Peyer's patch (tissue), 4 donors: ENCODE results near the gene CD79A.

Experiments
- POLR2A ChIP-seq, 2 donors: fragments of 450-650 bp; IDR thresholded peaks; one replicate each; pipeline ENCODE4 v1.5.1; 2017; ENCODE audit warnings: antibody characterized with exemption in 2 of 2, mild to moderate bottlenecking in 2 of 2, moderate library complexity in 2 of 2
- TF ChIP-seq, protein P1 (sequence below), 6 experiments: fragments of 450-650 bp in 4 of 6; fragments of 200-600 bp in 2 of 6; sonication (generic) in 1 of 6; IDR thresholded peaks; one replicate each; pipeline ENCODE4 v1.5.1; 2017 to 2019; ENCODE audit warnings: antibody characterized with exemption in 6 of 6, mild to moderate bottlenecking in 3 of 6, moderate library complexity in 1 of 6

GRCh38 chr19:41906271-41906670 is 29.2 kb downstream of the CD79A start:
- TF ChIP-seq POLR2A (IDR thresholded peaks at IDR 0.05) = no peak
- TF ChIP-seq, protein P1, sequence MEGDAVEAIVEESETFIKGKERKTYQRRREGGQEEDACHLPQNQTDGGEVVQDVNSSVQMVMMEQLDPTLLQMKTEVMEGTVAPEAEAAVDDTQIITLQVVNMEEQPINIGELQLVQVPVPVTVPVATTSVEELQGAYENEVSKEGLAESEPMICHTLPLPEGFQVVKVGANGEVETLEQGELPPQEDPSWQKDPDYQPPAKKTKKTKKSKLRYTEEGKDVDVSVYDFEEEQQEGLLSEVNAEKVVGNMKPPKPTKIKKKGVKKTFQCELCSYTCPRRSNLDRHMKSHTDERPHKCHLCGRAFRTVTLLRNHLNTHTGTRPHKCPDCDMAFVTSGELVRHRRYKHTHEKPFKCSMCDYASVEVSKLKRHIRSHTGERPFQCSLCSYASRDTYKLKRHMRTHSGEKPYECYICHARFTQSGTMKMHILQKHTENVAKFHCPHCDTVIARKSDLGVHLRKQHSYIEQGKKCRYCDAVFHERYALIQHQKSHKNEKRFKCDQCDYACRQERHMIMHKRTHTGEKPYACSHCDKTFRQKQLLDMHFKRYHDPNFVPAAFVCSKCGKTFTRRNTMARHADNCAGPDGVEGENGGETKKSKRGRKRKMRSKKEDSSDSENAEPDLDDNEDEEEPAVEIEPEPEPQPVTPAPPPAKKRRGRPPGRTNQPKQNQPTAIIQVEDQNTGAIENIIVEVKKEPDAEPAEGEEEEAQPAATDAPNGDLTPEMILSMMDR (IDR thresholded peaks at IDR 0.05) = no peak
